NCI-H2107 (cell line): ENCODE results near the gene RRAS.
"Not testable (repeated sequence)": the region's sequence is repeated elsewhere in the genome, so short reads cannot be mapped to it uniquely, and the experiment has no call there.

Experiments used
- DNase-seq: peaks from one replicate; lab custom pipeline; 2025; lab: John Stamatoyannopoulos, UW

Gene RRAS

DNA sequence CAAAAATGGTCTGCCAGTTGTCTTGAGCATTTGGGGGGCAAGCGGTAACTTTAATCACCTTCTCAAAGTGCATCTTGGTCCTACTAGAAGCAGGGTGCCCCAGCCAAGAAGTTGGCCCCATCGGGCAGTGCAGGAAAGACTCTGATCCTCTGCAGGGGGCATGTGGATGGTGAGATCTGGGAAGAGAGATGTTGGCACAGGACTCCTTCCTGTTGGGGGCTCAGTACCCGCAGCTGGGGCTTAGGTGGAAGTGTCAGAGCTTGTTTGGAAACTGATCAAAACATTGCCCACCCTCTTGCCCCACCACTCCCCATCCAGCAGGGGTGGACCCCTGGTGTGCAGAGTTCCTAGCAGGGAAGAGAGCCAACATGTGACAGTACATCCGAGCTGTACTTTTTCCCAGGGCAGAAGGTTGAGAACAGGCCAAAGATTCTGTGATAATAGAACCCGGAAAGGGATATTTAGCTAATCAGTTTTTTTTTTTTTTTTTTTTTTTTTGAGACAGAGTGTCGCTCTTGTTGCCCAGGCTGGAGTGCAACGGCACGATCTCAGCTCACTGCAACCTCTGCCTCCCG is 8.8 kb downstream of the RRAS start:
- DNase-seq = no peak

DNA sequence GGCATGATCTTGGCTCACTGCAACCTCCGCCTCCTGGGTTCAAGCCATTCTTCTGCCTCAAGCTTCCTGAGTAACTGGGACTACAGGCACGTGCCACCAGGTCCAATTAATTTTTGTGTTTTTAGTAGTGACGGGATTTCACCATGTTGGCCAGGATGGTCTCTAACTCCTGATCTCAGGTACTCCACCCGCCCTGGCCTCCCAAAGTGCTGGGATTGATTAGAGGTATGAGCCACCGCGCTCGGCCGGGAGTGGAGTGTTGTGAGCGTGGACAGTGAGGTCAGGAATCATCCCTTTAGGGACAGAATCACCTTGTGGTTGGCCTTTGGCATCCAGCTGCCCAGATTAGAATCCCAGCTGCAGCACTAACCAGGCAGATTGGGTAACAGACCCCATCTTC is 10.3 kb downstream of the RRAS start:
- no peak for DNase-seq

DNA sequence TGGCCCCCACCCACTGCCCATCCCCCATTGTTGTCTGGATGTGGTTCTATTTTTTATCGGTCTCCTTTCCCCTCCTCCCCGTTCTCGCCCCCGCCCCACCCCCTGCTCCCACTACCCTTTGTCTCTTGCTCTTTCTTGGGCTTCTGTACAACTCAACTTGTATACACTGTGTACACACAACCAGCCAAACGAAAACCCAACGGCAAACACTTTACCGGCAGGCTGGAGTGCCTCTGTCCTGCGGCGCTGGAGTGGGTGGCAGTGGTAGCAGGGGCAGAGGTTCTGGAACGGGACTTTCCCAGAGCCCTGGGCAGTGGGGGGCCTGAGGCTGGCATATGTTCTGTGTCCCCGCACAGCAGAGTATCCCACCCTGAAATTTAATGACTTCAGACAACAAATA is 13.7 kb downstream of the RRAS start:
- no peak for DNase-seq

DNA sequence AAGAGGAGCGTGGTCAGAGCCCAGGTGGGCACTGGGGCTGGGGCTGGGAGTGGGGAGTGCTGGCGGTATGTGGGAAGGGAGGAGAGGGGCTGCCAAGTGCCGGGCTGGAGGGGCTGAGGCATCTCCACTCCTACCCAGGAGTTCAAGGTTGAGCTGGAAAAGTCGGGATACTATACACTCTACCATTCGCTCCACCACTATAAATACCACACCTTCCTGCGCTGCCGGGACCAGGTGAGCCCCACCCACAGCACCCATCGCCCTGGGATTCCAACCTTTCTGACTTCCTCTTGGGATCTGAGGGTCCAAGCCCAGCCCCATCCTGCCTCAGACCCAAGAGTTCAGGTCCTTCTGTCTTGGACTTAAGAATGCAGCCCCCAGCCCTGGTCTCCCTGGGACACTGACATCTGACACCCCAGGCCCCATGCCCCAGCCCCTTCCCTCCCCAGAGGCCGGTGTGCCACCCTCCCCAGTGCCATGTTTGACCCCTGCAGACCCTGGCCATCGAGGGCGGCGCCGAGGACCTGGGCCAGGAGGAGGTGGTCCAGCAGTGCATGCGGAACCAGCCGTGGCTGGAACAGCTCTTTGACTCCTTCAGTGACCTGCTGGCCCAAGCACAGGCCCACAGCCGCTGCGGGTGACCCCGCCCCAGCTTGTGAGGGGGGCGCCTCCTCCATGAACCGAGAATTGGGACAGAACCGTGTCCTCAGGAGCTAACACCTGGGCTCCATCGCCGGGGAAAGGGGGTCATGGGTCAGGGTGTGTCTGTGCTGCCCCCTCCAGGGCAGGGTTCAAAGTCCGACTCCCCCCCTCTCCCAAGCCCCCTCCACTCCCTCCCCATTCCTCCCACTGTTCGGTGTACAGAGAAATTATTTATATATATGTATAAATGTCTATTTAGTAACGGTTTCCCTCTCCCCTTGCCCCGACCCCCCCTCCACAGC is 14.7 kb downstream of the RRAS start:
- DNase-seq = no peak

DNA sequence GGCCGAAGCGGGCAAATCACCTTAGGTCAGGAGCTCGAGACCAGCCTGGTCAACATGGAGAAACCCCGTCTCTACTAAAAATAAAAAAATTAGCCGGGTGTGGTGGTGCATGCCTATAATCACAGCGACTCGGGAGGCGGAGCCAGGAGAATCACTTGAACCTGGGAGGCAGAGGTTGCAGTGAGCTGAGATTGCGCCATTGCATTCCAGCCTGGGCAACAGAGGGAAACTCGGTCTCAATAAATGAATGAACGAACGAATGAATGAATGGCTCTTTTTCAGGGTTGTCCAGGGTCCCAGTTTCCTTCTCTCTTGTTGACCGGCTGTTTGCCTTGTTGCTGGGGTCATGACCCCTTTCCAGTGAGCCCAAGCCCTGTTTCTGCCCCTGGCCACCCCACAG is 22.1 kb downstream of the RRAS start:
- not testable (repeated sequence) for DNase-seq

DNA sequence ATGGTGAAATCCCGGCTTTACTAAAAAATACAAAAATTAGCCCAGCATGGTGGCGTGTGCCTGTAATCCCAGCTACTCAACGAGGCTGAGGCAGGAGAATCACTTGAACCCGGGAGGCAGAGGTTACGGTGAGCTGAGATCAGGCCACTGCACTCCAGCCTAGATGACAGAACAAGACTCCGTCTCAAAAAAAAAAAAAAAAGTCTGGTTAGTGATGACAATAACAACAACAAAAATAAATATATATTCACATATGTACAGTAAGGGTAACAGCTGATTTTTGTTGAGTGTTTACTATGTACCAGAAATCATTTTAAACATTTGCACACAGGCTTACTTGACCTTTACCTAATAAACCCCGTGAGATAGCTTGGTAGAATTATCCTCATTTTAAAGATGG is 23.0 kb downstream of the RRAS start:
- no peak for DNase-seq

DNA sequence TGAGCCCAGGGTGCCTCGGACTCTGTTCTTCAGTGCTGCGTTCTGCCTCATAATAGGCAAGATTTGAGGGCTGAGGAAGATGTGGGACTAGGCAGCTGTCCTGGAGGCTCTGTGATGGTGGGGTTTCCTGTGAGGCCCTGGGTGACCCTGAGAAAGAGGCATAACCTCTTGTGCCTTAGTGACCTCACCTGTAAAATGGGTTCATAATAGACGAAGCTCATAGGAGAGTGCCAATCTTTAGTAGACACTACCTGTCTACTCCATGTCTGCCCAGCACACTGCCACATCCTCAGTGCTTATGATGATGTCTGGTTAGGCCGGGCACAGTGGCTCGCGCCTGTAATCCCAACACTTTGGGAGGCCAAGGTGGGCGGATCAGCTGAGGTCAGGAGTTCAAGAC is 23.4 kb downstream of the RRAS start:
- no peak for DNase-seq

DNA sequence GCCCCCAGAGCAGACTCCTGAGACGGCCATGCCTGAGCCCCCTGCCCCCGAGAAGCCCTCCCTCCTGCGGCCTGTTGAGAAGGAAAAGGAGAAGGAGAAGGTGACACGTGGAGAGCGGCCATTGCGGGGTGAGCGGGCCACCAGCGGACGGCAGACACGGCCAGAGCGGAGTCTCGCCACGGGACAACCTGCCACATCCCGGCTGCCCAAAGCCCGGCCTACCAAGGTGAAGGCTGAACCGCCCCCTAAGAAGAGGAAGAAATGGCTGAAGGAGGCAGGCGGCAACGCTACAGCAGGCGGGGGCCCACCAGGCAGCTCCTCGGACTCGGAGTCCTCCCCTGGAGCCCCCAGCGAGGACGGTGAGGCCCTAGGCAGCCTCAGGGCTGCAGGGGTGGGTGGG is 24.1 kb downstream of the RRAS start:
- no peak for DNase-seq

DNA sequence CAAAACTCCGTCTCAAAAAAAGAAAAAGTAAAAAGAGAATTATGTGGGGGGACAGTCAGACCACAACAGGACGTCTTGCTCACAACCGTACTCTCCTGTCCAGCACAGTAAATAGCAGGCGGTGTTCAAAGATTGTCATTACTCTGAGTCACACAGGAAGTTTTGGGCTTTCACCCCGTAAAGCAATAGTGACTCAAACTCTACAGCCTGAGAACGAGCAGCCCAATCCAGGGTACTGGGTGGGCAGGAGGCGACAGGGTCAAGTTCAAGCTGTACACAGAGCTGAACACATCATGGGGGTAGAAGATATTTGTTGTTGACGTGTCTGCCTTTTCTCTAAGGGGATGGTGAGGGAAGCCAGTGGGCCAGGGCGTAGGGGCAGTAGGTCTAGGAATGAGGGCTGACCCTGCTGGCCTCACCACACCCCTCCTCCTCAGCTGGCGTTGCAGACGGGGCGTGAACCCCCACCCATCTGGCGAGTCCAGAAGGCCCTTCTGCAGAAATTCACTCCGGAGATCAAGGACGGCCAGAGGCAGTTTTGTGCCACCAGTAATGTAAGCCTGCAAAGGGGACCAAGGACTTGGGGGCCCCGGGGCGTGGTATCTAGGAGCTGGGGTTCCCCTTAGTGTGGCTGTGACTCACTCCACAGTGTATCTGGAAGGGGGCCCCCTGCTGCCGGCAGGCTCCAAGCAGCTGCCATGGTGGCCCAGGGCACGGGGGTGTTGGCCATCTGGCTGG is 25.7 kb downstream of the RRAS start:
- DNase-seq = no peak

DNA sequence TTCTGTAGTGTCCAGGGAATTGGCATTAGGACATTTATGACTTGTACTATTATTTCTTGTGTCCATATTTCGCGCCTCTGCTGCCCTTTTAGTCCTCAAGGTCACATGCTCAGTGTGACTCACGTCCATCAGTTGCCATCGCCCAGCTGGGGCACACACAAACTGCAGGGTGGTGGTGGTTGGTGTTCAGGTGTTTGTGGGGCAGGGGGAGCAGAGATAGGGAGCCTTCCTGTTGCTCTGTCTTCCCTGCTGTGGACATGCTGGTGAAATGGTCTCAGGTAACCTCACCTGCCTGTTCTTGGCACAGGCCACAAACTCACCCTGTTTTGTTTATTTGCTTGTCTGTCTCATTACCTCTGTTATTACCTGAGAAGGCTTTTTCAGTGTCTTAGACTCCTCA is 26.6 kb downstream of the RRAS start:
- DNase-seq = no peak

DNA sequence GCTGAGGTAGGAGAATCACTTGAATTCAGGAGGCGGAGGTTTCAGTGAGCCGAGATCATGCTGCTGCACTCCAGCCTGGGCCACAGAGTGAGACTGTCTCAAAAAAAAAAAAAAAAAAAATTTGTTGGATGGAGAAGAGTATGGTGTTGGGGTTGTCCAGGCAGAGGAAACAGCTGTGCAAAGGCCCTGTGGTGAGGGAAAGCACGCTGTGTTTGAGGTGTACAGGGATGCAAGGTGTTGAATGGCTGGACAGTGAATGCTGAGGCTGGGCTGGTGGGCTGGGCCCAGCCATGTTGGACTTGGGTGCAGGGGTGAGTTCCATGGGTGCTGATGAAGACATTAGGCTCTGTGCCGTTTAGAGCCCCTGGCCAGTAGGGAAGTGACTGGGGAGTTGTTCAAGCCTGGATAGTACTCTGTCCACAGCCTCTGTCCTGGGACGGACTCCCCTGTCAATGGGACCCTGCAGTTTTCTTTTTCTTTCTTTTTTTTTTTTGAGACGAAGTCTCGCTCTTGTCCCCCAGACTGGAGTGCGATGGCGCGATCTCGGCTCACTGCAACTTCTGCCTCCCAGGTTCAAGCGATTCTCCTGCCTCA is 30.3 kb downstream of the RRAS start:
- DNase-seq = no peak

DNA sequence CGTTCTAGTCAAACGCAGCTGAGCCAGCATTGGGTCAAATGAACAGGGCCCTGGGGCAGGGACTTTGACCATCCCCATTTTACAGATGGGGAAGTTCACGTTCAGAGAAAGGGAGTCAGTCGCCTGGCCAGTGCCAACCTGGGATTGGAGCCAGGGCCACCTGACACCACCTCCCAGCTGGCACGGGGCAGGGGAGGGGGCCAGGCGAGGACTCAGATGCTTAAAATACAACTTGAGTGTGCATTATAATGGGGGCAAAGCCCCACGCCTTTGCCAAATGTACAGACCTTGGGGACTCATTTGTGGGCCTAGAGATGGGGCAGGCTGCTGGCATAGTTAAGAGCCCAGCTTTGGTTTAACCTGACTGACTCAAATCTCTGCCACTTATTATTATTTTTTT is 34.3 kb downstream of the RRAS start:
- no peak for DNase-seq

DNA sequence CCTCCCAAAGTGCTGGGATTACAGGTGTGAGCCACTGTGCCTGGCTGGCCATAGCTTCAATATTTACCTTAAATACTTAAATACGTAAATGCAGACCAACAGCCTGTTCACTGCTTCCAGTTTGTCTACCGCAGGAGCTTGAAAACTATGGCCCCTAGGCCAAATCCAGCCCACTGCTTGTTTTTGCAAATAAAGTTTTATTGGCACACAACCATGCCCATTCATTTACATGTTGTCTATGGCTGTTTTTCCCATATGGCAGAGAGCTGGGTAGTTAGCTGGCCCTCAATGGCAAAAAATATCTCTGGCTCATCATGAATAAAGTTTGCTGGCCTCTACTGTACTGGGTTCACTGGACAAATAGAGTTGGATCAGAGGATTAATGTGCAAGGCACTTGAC is 37.1 kb downstream of the RRAS start:
- DNase-seq = no peak

DNA sequence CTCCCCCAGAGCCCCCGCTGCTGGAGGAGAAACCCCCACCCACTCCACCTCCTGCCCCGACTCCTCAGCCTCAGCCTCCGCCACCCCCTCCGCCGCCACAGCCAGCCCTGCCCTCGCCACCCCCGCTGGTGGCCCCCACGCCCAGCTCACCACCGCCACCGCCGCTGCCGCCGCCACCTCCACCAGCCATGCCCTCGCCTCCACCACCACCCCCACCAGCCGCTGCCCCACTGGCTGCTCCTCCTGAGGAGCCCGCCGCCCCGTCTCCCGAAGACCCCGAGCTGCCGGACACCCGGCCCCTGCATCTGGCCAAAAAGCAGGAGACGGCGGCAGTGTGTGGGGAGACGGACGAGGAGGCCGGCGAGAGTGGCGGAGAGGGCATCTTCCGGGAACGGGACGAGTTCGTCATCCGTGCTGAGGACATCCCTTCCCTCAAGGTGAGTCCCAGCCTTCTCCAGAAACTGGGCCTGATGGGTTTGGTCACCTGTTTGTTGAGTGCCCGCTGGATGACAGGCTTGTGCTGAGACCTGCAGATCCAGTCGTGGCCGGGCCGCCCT is 38.4 kb downstream of the RRAS start:
- DNase-seq = no peak

DNA sequence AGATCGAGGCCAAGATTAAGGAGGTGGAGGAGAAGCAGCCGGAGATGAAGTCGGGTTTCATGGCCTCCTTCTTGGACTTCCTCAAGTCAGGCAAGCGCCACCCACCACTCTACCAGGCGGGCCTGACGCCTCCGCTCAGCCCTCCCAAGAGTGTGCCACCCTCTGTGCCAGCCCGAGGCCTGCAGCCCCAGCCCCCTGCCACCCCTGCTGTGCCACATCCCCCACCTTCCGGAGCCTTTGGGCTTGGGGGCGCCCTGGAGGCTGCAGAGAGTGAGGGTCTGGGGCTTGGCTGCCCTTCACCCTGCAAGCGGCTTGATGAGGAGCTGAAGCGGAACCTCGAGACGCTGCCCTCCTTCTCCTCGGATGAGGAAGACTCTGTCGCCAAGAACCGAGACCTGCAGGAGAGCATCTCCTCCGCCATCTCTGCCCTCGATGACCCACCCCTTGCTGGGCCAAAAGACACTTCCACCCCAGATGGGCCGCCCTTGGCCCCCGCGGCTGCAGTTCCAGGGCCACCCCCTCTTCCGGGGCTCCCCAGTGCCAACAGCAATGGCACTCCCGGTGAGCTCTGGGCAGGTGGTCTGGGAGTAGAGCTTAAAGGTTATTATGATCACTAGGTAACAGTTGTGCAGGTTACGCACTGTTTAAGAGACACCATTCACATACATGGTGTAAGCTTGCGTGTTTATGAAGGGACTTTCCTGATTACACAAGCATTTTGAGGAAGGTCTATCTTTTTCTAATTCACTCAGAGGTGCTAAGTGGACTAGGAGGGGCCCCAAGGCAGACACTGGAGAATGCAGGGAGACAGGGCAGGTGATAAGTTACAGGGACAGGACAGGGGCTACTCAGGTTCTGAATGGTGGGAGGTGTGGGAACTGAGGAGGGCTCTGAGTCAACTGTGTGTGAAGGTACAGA is 40.3 kb downstream of the RRAS start:
- no peak for DNase-seq

DNA sequence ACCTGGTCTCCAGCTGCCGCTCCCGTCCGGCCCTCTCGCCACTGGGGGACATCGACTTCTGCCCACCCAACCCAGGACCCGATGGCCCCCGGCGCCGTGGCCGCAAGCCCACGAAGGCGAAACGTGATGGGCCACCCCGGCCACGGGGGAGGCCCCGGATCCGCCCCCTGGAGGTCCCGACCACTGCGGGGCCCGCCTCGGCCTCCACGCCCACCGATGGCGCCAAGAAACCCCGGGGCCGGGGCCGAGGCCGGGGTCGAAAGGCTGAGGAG is 42.3 kb downstream of the RRAS start:
- DNase-seq = no peak

DNA sequence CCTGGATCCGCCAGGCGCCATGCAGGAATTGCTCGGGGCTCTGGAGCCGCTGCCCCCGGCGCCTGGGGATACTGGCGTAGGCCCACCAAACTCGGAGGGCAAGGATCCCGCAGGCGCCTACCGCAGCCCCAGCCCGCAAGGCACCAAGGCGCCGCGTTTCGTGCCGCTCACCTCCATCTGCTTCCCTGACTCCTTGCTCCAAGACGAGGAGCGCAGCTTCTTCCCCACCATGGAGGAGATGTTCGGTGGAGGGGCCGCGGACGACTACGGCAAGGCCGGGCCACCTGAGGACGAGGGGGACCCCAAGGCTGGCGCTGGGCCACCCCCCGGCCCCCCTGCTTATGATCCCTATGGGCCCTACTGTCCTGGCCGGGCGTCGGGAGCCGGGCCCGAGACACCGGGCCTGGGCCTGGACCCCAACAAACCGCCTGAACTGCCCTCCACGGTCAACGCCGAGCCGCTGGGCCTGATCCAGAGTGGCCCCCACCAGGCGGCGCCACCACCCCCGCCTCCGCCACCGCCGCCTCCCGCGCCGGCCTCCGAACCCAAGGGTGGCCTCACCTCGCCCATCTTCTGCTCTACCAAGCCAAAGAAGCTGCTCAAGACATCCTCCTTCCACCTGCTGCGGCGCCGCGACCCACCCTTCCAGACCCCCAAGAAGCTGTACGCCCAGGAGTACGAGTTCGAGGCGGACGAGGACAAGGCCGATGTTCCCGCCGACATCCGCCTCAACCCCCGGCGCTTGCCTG is 42.8 kb downstream of the RRAS start:
- no peak for DNase-seq

DNA sequence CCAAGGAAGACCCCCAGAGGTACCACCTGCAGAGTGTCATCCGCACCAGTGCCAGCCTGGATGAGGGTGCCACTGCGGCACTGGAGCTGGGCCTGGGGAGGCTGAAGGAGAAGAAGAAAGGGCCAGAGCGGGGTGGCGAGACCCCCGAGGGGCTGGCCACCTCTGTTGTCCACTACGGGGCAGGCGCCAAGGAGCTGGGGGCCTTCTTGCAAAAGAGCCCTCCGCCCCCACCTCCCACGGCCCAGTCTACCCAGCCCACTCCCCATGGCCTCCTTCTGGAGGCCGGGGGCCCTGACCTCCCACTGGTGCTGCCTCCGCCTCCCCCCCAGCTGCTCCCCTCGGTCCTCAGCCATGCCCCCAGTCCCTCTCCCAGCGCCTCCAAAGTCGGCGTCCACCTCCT is 43.5 kb downstream of the RRAS start:
- no peak for DNase-seq

DNA sequence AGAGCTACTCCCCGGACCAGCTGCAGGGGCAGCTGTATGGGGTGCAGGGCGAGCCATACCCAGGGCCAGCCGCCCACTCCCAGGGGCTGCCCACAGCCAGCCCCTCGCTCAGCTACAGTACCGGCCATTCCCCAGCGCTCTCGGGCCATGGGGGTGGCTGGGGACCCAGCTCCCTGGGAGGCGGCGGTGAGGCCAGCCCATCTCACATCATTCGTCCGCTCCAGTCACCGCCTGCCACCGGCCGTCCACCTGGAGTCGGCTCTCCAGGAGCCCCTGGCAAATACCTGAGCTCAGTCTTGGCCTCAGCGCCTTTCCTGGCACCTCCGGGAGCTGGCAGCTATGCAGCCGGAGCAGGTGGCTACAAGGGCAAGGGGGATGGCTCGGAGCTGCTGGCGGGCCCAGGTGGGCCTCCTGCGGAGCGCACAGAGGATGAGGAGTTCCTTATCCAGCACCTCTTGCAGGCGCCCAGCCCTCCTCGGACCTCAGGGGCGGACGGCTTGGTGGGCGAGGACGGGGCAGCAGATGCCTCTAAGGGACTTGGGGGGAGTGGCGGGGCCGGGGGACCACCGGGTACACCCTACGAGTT is 44.0 kb downstream of the RRAS start:
- no peak for DNase-seq
